GM12878 (cell line): Measurements from ENCODE around the gene PNMA5. TPM values are rescaled to one million over a fixed set of nuclear protein-coding genes. Genes with fewer than 3 reads are reported as not detected.

Experiments
- ATAC-seq: fragments of 200-7000 bp; cut with Tn5 transposase; 3 replicates; pipeline ENCODE4 v1.9.1; 2020; ENCODE audit warnings: mild to moderate bottlenecking, moderate library complexity
- BruUV-seq: library from RNA; stranded (reverse); fragments of 400-500 nt; replicated peaks from 2 replicates; lab custom pipeline; 2021; lab: Mats Ljungman, UMichigan
- CTCF ChIA-PET: fragments of 300-600 bp; sonication (Branson Sonifier 250); formaldehyde crosslinking; extraction: SDS; loops from one replicate; lab custom pipeline; 2021; ENCODE audit warnings: inconsistent platforms; lab: Yijun Ruan, JAX
- POLR2A ChIA-PET: fragments of 350-600 bp; formaldehyde crosslinking; extraction: SDS; loops from one replicate; lab custom pipeline; 2021; ENCODE audit warnings: inconsistent platforms; lab: Charles Lee
- RAD21 ChIA-PET: fragments of 300-600 bp; sonication (Branson Sonifier 250); formaldehyde crosslinking; loops from one replicate; lab custom pipeline; 2023; ENCODE audit warnings: antibody characterized with exemption; ENCODE audit not compliant: unreplicated experiment; lab: Charles Lee
- SMC1A ChIA-PET: fragments of 300-600 bp; sonication (Branson Sonifier 250); formaldehyde crosslinking; loops from one replicate; lab custom pipeline; 2023; ENCODE audit not compliant: unreplicated experiment, uncharacterized antibody; lab: Charles Lee
- DNase-seq: peaks from one replicate; pipeline ENCODE4 v3.0.0-alpha.2; 2011; ENCODE audit warnings: low read depth, low spot score
- FAIRE-seq: peaks from 3 replicates; lab custom pipeline; 2011; peaks lifted over from hg19 to GRCh38; lab: Jason Lieb, UNC
- H2AFZ ChIP-seq: 2 replicates; pipeline ENCODE4 v1.6.0; 2011; ENCODE audit warnings: low read depth, low read length, control low read depth; ENCODE audit not compliant: control insufficient read depth
- H3K27ac ChIP-seq: 2 replicates; pipeline ENCODE4 v1.5.1; 2011; ENCODE audit warnings: control low read depth; ENCODE audit not compliant: control insufficient read depth, insufficient read depth
- H3K27me3 ChIP-seq, 2 experiments: replicated peaks in 1 of 2; 2 replicates each; pipeline versions ENCODE4 v1.6.0 to v1.6.1; 2011; ENCODE audit warnings: low read length in 1 of 2; ENCODE audit not compliant: control insufficient read depth in 2 of 2, insufficient read depth in 2 of 2
- H3K36me3 ChIP-seq, 2 experiments: 2 replicates each; pipeline ENCODE4 v1.5.1; 2011; ENCODE audit warnings: low read length in 1 of 2; ENCODE audit not compliant: control insufficient read depth in 2 of 2, insufficient read depth in 2 of 2
- H3K4me1 ChIP-seq: 2 replicates; pipeline ENCODE4 v1.6.1; 2011; ENCODE audit warnings: mild to moderate bottlenecking, low read length, moderate library complexity, mixed read lengths; ENCODE audit not compliant: control insufficient read depth, insufficient read depth
- H3K4me2 ChIP-seq: 2 replicates; pipeline ENCODE4 v1.6.0; 2011; ENCODE audit warnings: control low read depth; ENCODE audit not compliant: control insufficient read depth, insufficient read depth
- H3K4me3 ChIP-seq: fragments of 200-600 bp; sonication (generic); 2 replicates; pipeline ENCODE4 v1.5.1; 2016
- H3K79me2 ChIP-seq: 2 replicates; pipeline ENCODE4 v1.6.0; 2011; ENCODE audit warnings: low read length; ENCODE audit not compliant: control insufficient read depth, insufficient read depth
- H3K9ac ChIP-seq: 2 replicates; pipeline ENCODE4 v1.8.0; 2011; ENCODE audit warnings: low read length, control low read depth, mixed read lengths; ENCODE audit not compliant: control insufficient read depth, insufficient read depth
- H3K9me3 ChIP-seq: replicated peaks from 3 replicates; pipeline ENCODE4 v1.5.1; 2011; ENCODE audit warnings: mild to moderate bottlenecking, low read length; ENCODE audit not compliant: control insufficient read depth, insufficient read depth
- H4K20me1 ChIP-seq: 2 replicates; pipeline ENCODE4 v1.6.0; 2011; ENCODE audit not compliant: control insufficient read depth, insufficient read depth
- CHD4 ChIP-seq: fragments of 200-600 bp; sonication (generic); IDR thresholded peaks from 2 replicates; pipeline ENCODE4 v1.6.1; 2016; ENCODE audit warnings: mild to moderate bottlenecking
- ELK1 ChIP-seq: IDR thresholded peaks from 2 replicates; pipeline ENCODE4 v1.6.1; 2012; ENCODE audit warnings: low read depth, low read length, improper control_type of control experiment
- NFIC ChIP-seq: IDR thresholded peaks from 2 replicates; pipeline ENCODE4 v1.6.1; 2012; ENCODE audit warnings: low read depth, mild to moderate bottlenecking, inconsistent platforms, low read length, moderate library complexity
- POLR2AphosphoS2 ChIP-seq: IDR thresholded peaks from 2 replicates; pipeline ENCODE4 v1.6.1; 2011; ENCODE audit warnings: low read depth, mild to moderate bottlenecking, low read length, improper control_type of control experiment, moderate library complexity
- TAF1 ChIP-seq: IDR thresholded peaks from 2 replicates; pipeline ENCODE4 v1.6.1; 2011; ENCODE audit warnings: mild to moderate bottlenecking, low read depth, low read length, borderline replicate concordance
- ZBTB4 ChIP-seq: fragments of 450-650 bp; formaldehyde crosslinking; IDR thresholded peaks from 2 replicates; pipeline ENCODE4 v1.4.0; 2022; ENCODE audit warnings: mild to moderate bottlenecking, moderate library complexity
- ZBTB40 ChIP-seq: fragments of 450-650 bp; IDR thresholded peaks from 2 replicates; pipeline ENCODE4 v1.6.1; 2016; ENCODE audit warnings: mild to moderate bottlenecking, moderate library complexity, borderline replicate concordance
- WGBS: methylation state at CpG from one replicate; pipeline ENCODE4 v1.1.6; 2016; ENCODE audit warnings: low lambda C conversion rate; ENCODE audit not compliant: insufficient replicate concordance, insufficient coverage; ENCODE audit errors: missing lambda C conversion rate; 5-methylcytosine and 5-hydroxymethylcytosine counted together
- in situ Hi-C: fragments of 300-500 bp; cut with MboI; formaldehyde crosslinking; loops from 9 replicates; pipeline ENCODE4 v1.14.3; 2018; ENCODE audit warnings: mixed read lengths
- intact Hi-C: fragments of 100-400 bp; cut with micrococcal nuclease; formaldehyde crosslinking; loops from one replicate; pipeline ENCODE4 v1.14.2; 2022; ENCODE audit not compliant: unreplicated experiment
- polyA plus RNA-seq, 11 experiments: library from polyadenylated mRNA; depleted of rRNA in 4 of 11; unstranded in 6 of 11; stranded (reverse) in 5 of 11; fragments of >200 nt; fragmentation: Nextera tagmentation in 4 of 11; fragmentation: Illumina TruSeq in 1 of 11; extraction: Ambion mirVana in 4 of 11; extraction: Trizol in 1 of 11; gene quantifications; 1 replicate in 1 of 11; 2 replicates in 10 of 11; pipeline versions ENCODE4 v1.2.1 to v1.2.3, GENCODE V29; 2011 to 2016; ENCODE audit warnings: inconsistent platforms in 2 of 11, missing spikeins in 2 of 11, low read depth in 1 of 11
- total RNA-seq, 4 experiments: library from RNA; depleted of rRNA in 3 of 4; stranded (reverse); fragments of >200 nt in 3 of 4; fragmentation: Illumina TruSeq in 1 of 4; extraction: Trizol in 1 of 4; gene quantifications; 2 replicates each; pipeline versions ENCODE4 v1.2.1 to v1.2.3, GENCODE V29; 2013 to 2021

The PNMA5 gene
- total and polyA plus RNA-seq, 10 of the 15 experiments (the other 5 are each of a cell fraction or from before 2014, with no cell fraction given) = 0.03 TPM; not detected in 9

DNA sequence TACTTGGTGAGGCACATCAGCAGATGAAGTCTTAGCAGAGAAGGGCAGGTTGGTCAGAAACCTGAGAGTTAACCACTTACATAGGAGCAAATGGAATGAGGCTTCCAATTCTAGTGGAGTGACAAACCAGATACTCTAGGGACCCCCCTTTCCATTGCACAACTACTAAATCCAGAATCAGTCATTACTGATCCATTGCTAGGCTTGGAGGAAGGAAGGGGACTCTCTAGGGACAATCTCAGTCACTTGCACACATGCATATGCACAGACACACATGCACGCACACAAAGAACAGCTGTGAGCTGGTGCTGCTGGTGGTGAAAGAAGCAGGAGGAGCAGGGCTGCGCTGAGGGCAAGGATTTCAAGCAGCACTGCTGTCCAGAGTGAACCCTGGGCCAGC, 25.7 kb downstream of the PNMA5 start:
- no peaks in the 10 kb centered on the region for H4K20me1 ChIP-seq
- no peaks in the 10 kb centered on the region for H3K9me3 ChIP-seq
- H3K4me1 ChIP-seq = no peaks in the 10 kb centered on the region
- POLR2A ChIA-PET = no interaction called here
- DNase-seq (no peak), FAIRE-seq (no peak)
- no peaks in the 10 kb centered on the region for H3K36me3 ChIP-seq
- SMC1A ChIA-PET = no interaction called here
- no peak overlapping the region for H3K9ac ChIP-seq
- H3K4me3 ChIP-seq = no peak overlapping the region
- intact Hi-C loops = no loop called here
- H2AFZ ChIP-seq = no peak overlapping the region
- WGBS = 6% methylated on average over 2 of the region's 2 CpGs
- no peak overlapping the region for H3K27ac ChIP-seq
- no peaks in the 10 kb centered on the region for H3K79me2 ChIP-seq
- BruUV-seq = no TSS peak
- no peaks in the 10 kb centered on the region for H3K27me3 ChIP-seq
- no peak for TF ChIP-seq ELK1
- no peak for TF ChIP-seq TAF1
- TF ChIP-seq POLR2AphosphoS2 = no peak
- TF ChIP-seq NFIC = no peak
- TF ChIP-seq ZBTB4 (CRISPR knock-in tag) = no peak
- no peak for TF ChIP-seq ZBTB40
- TF ChIP-seq CHD4 = no peak
- TF ChIP-seq, all 136 proteins: peak for 0
- ChIA-PET CTCF (no interaction called here), RAD21 (interaction anchor here (1.2 kb wide), 1 partner anchor 539 kb away, joined by 3 read pairs; no protein-coding TSS in a partner anchor)
- H3K4me2 ChIP-seq = no peak overlapping the region
- in situ Hi-C loops = no loop called here
- ATAC-seq = no peak
